ENCODE results near the gene BEND6.
A peak's percentile ranks its signal among the peaks of the same experiment; 100 is the strongest.

BEND6 gene

DNA sequence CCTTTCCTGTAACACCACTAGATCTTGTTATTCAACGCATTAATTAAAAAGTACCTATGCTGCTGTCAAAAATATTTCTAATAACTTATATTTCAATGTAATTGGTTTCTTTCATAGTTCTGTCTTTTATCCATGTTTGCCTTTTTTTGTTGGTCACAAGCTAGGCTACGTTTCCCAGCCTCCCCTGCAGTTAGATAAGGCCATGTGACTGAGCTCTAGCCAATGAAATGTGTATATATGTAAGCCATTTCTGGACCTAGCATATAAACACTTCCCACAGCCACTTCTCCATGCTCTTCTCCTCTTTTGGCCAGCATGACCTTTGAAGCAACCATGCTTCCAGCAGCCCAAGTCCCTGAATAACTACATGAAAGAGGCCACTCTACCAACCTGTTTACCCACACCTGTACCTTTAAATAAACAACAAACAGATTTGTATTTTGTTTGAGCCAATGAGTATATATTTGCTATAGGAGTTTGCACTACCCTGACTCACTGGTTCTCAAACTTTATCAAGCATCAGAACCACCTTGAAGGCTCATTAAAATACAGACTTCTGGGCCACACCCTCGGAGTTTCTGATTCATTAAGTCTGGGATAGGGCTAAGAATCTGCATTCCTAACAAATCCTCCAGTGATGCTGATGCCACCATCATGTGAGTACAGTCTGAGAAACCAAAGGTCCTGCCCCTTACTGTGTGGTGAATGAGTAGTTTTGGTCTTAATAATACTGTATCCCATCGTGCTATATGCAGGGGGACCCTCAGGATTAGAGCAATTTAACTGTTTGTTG lies 45.6 kb upstream of the BEND6 start:
- H3K27me3 ChIP-seq (ENCODE audit: insufficient read depth, low read length, poor library complexity, severe bottlenecking): no peaks in the 10 kb centered on the region
- no peak overlapping the region for H3K4me3 ChIP-seq (ENCODE audit: low read length, poor library complexity, severe bottlenecking)
- no peak overlapping the region for H2AFZ ChIP-seq (ENCODE audit: low read length)
- H4K20me1 ChIP-seq (ENCODE audit: insufficient read depth, low read length, poor library complexity, severe bottlenecking): no peaks in the 10 kb centered on the region
- H3K4me2 ChIP-seq (ENCODE audit: low read depth, low read length, poor library complexity, severe bottlenecking): no peak overlapping the region
- peaks cover 30% of the 10 kb centered on the region; the same call in 1 of the 2 replicates for H3K79me2 ChIP-seq (ENCODE audit: insufficient read depth, low read length)
- H3K4me1 ChIP-seq (ENCODE audit: insufficient read depth, low read length, poor library complexity, severe bottlenecking): peaks cover 57% of the 10 kb centered on the region
- H3K36me3 ChIP-seq (ENCODE audit: insufficient read depth, low read length): no peaks in the 10 kb centered on the region
- TF ChIP-seq, protein P1, sequence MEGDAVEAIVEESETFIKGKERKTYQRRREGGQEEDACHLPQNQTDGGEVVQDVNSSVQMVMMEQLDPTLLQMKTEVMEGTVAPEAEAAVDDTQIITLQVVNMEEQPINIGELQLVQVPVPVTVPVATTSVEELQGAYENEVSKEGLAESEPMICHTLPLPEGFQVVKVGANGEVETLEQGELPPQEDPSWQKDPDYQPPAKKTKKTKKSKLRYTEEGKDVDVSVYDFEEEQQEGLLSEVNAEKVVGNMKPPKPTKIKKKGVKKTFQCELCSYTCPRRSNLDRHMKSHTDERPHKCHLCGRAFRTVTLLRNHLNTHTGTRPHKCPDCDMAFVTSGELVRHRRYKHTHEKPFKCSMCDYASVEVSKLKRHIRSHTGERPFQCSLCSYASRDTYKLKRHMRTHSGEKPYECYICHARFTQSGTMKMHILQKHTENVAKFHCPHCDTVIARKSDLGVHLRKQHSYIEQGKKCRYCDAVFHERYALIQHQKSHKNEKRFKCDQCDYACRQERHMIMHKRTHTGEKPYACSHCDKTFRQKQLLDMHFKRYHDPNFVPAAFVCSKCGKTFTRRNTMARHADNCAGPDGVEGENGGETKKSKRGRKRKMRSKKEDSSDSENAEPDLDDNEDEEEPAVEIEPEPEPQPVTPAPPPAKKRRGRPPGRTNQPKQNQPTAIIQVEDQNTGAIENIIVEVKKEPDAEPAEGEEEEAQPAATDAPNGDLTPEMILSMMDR (conservative IDR thresholded peaks at IDR 0.05; ENCODE audit: low read length): no peak
- TF ChIP-seq EZH2phosphoT487 (IDR thresholded peaks at IDR 0.05; ENCODE audit: borderline replicate concordance): no peak
- H3F3A ChIP-seq (ENCODE audit: low read depth): peaks cover 6% of the 10 kb centered on the region
- no peaks in the 10 kb centered on the region for H3K9me2 ChIP-seq (replicated peaks; ENCODE audit: low read depth, low read length)
- no peaks in the 10 kb centered on the region for H3K9me3 ChIP-seq (ENCODE audit: insufficient read depth, low read depth, low read length)
- no peak overlapping the region for H3K9ac ChIP-seq (ENCODE audit: low read depth, low read length, poor library complexity, severe bottlenecking)

DNA sequence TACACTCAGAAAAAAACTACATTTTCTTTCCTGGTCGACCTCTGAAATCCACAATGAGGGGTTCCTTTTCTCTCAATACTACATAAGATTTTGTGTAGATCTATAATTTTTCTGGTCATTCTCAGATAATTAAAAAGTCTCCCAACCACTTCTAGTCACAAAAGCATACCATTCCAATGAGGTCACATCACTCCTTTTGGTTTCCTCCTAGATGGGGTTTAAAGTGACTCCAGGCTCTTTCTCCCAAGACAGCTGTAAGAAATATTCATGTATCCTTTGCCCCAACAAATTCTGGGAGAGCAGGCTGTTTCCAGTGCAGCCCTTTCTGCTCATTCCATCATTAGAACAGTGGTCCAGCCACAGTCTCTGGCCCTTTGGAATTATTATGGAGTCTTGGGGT lies 43.1 kb upstream of the BEND6 start:
- H3K9me2 ChIP-seq (replicated peaks; ENCODE audit: low read depth, low read length): no peaks in the 10 kb centered on the region
- H3K9ac ChIP-seq (ENCODE audit: low read depth, low read length, poor library complexity, severe bottlenecking): peak overlapping the region; percentile 15
- H3K4me1 ChIP-seq (ENCODE audit: insufficient read depth, low read length, poor library complexity, severe bottlenecking): peaks cover 59% of the 10 kb centered on the region
- H3K36me3 ChIP-seq (ENCODE audit: insufficient read depth, low read length): no peaks in the 10 kb centered on the region
- no peaks in the 10 kb centered on the region for H3K9me3 ChIP-seq (ENCODE audit: insufficient read depth, low read depth, low read length)
- H2AFZ ChIP-seq (ENCODE audit: low read length): no peak overlapping the region
- H3F3A ChIP-seq (ENCODE audit: low read depth): peaks cover 21% of the 10 kb centered on the region
- TF ChIP-seq, protein P1 (conservative IDR thresholded peaks at IDR 0.05; ENCODE audit: low read length): no peak
- no peak for TF ChIP-seq EZH2phosphoT487 (IDR thresholded peaks at IDR 0.05; ENCODE audit: borderline replicate concordance)
- H3K4me2 ChIP-seq (ENCODE audit: low read depth, low read length, poor library complexity, severe bottlenecking): no peak overlapping the region
- H4K20me1 ChIP-seq (ENCODE audit: insufficient read depth, low read length, poor library complexity, severe bottlenecking): no peaks in the 10 kb centered on the region
- no peaks in the 10 kb centered on the region for H3K27me3 ChIP-seq (ENCODE audit: insufficient read depth, low read length, poor library complexity, severe bottlenecking)
- peaks cover 30% of the 10 kb centered on the region; the same call in 1 of the 2 replicates for H3K79me2 ChIP-seq (ENCODE audit: insufficient read depth, low read length)
- H3K4me3 ChIP-seq (ENCODE audit: low read length, poor library complexity, severe bottlenecking): no peak overlapping the region

DNA sequence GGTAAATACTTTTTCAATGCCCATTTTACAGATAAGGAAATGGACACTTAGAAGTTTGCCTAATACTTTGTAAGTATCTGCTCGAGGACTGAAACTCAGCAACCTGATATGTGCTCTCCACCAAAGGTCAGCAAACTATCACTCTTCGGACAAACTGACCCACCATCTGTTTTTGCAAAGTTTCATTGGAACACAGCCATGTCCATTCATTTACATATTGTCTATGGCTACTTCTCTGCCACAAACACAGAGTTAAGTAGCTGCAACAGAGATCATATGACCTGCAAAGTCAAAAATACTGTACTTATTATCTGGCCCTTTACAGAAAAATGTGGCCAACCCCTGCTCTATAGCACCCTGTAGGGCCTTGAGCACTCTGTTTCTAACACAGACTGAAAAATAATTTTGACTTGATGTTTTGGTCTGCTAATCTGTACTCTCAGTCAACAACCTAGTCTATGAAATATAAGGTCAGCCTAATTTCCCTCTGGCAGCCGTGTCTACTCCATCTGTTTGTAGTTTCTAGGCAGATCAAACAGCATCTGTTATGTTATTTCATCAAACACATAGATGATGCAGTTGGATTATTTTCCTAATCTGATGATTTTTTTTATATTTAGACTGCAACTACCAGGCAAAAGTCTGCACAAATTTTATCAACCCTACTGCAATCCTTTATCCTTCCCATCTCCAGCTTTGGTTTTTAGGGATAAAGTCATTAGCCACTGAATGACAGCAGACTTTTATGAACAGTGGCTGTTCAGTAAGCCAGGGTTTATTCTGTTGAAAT lies 41.4 kb upstream of the BEND6 start:
- no peaks in the 10 kb centered on the region for H3K27me3 ChIP-seq (ENCODE audit: insufficient read depth, low read length, poor library complexity, severe bottlenecking)
- no peaks in the 10 kb centered on the region for H3K9me2 ChIP-seq (replicated peaks; ENCODE audit: low read depth, low read length)
- H2AFZ ChIP-seq (ENCODE audit: low read length): no peak overlapping the region
- peaks cover 30% of the 10 kb centered on the region; the same call in 1 of the 2 replicates for H3K79me2 ChIP-seq (ENCODE audit: insufficient read depth, low read length)
- H3F3A ChIP-seq (ENCODE audit: low read depth): peaks cover 26% of the 10 kb centered on the region
- no peaks in the 10 kb centered on the region for H3K9me3 ChIP-seq (ENCODE audit: insufficient read depth, low read depth, low read length)
- peaks cover 69% of the 10 kb centered on the region for H3K4me1 ChIP-seq (ENCODE audit: insufficient read depth, low read length, poor library complexity, severe bottlenecking)
- H3K4me3 ChIP-seq (ENCODE audit: low read length, poor library complexity, severe bottlenecking): no peak overlapping the region
- H3K9ac ChIP-seq (ENCODE audit: low read depth, low read length, poor library complexity, severe bottlenecking): peak overlapping the region; percentile 89
- no peaks in the 10 kb centered on the region for H3K36me3 ChIP-seq (ENCODE audit: insufficient read depth, low read length)
- no peak for TF ChIP-seq EZH2phosphoT487 (IDR thresholded peaks at IDR 0.05; ENCODE audit: borderline replicate concordance)
- TF ChIP-seq, protein P1 (conservative IDR thresholded peaks at IDR 0.05; ENCODE audit: low read length): no peak
- no peaks in the 10 kb centered on the region for H4K20me1 ChIP-seq (ENCODE audit: insufficient read depth, low read length, poor library complexity, severe bottlenecking)
- H3K4me2 ChIP-seq (ENCODE audit: low read depth, low read length, poor library complexity, severe bottlenecking): peak overlapping the region; percentile 86
